ENCODE results near the gene FRMD4A.

DNA sequence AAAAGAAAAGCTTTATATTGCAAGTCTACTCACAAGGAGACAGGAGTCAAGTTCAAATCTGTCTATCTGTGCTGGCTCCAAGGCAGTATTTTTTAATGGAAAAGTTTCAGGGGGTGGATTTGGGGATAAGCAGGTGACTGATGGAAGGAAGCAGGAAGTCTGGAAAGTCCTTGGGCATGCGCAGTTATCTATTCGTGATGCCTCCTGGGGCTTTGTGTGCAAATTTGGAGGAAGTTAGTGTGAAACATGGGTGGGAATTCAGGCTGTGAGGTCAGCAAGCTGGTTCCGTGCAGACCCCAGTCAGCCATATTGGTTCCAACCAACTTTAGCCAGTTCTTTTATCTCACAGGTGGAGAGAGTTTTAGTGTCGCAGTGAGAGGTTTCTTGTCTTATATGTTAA lies 140.0 kb downstream of the FRMD4A start:
- TF ChIP-seq CTCF (IDR thresholded peaks at IDR 0.05) (no peak), ZFX (IDR thresholded peaks at IDR 0.05; ENCODE audit: borderline replicate concordance) (no peak)
